WERI-Rb-1 (cell line): Measurements from ENCODE around the gene EGR1.
"Not testable (repeated sequence)": the region's sequence is repeated elsewhere in the genome, so short reads cannot be mapped to it uniquely, and the experiment has no call there.

Experiments used
- DNase-seq: peaks from one replicate; pipeline ENCODE4 v3.0.0-alpha.2; 2020
- H3K27ac ChIP-seq: fragments of 250-450 bp; sonication (Bioruptor Pico); 2 replicates; pipeline ENCODE4 v1.5.1; 2020; ENCODE audit warnings: mild to moderate bottlenecking, moderate library complexity
- H3K27me3 ChIP-seq: fragments of 250-450 bp; sonication (Bioruptor Pico); 2 replicates; pipeline ENCODE4 v1.5.1; 2021; ENCODE audit warnings: mild to moderate bottlenecking, low read depth, moderate library complexity; ENCODE audit not compliant: insufficient read depth, severe bottlenecking
- H3K36me3 ChIP-seq: fragments of 250-450 bp; sonication (Bioruptor Pico); 2 replicates; pipeline ENCODE4 v1.5.1; 2020; ENCODE audit warnings: mild to moderate bottlenecking, moderate library complexity
- H3K4me3 ChIP-seq: 2 replicates; pipeline ENCODE4 v1.5.1; 2011; ENCODE audit warnings: low read depth, mild to moderate bottlenecking, control low read depth, low read length
- H3K9me3 ChIP-seq: fragments of 250-450 bp; sonication (Bioruptor Pico); 2 replicates; pipeline ENCODE4 v1.5.1; 2021; ENCODE audit warnings: mild to moderate bottlenecking, moderate library complexity; ENCODE audit not compliant: severe bottlenecking
- CTCF ChIP-seq: IDR thresholded peaks from 2 replicates; pipeline ENCODE4 v1.5.1; 2011; ENCODE audit warnings: low read depth, mild to moderate bottlenecking, control low read depth, inconsistent platforms, low read length

Gene EGR1

GRCh38 chr5:138503487-138504270 is 38.4 kb downstream of the EGR1 start:
- Histone ChIP-seq H3K4me3 (no peak overlapping the region), H3K36me3 (peaks cover 12% of the 10 kb centered on the region), H3K27me3 (no peaks in the 10 kb centered on the region), H3K9me3 (no peaks in the 10 kb centered on the region), H3K27ac (no peak overlapping the region)
- DNase-seq: peak; percentile 49
- TF ChIP-seq CTCF: peak; percentile 72

- no peaks in the 10 kb centered on the region for H3K27me3 ChIP-seq
These were observed 39.5 kb downstream of the EGR1 start for GRCh38 chr5:138504799-138505198.

GRCh38 chr5:138506370-138507306 is 41.4 kb downstream of the EGR1 start:
- no peak overlapping the region for H3K4me3 ChIP-seq
- peaks cover 35% of the 10 kb centered on the region for H3K36me3 ChIP-seq
- no peak overlapping the region for H3K27ac ChIP-seq
- H3K27me3 ChIP-seq: no peaks in the 10 kb centered on the region
- no peaks in the 10 kb centered on the region for H3K9me3 ChIP-seq
- DNase-seq: no peak
- TF ChIP-seq CTCF: no peak

More at GRCh38 chr5:138504799-138505198, 39.5 kb downstream of the EGR1 start:
- TF ChIP-seq CTCF: no peak
- H3K27ac ChIP-seq: no peak overlapping the region; the same call in 1 of the 2 replicates
- no peak for DNase-seq
- no peaks in the 10 kb centered on the region for H3K9me3 ChIP-seq
- H3K36me3 ChIP-seq: peaks cover 21% of the 10 kb centered on the region
- H3K4me3 ChIP-seq: no peak overlapping the region

GRCh38 chr5:138507485-138507884 is 42.2 kb downstream of the EGR1 start:
- H3K27me3 ChIP-seq, H3K4me3 ChIP-seq, H3K9me3 ChIP-seq, DNase-seq, H3K27ac ChIP-seq: not testable (repeated sequence)
- peaks cover 41% of the 10 kb centered on the region for H3K36me3 ChIP-seq

GRCh38 chr5:138508958-138509357 is 43.7 kb downstream of the EGR1 start:
- no peaks in the 10 kb centered on the region for H3K27me3 ChIP-seq

More at GRCh38 chr5:138508958-138509357, 43.7 kb downstream of the EGR1 start:
- DNase-seq: no peak
- no peak for TF ChIP-seq CTCF
- Histone ChIP-seq H3K4me3 (no peak overlapping the region), H3K9me3 (no peaks in the 10 kb centered on the region), H3K27ac (no peak overlapping the region), H3K36me3 (peaks cover 56% of the 10 kb centered on the region)
